ENCODE measurements around the gene EYA4.

- TF ChIP-seq USF2 (IDR thresholded peaks at IDR 0.05; ENCODE audit: low read depth, low read length), result no peak
- TF ChIP-seq POLR2A (IDR thresholded peaks at IDR 0.05; ENCODE audit: low read depth, low read length), result no peak
- no peak for TF ChIP-seq MXI1 (IDR thresholded peaks at IDR 0.05; ENCODE audit: borderline replicate concordance, low read depth, low read length)
- no peak for TF ChIP-seq SMC3 (IDR thresholded peaks at IDR 0.05; ENCODE audit: low read depth, low read length)
- no peak for TF ChIP-seq CTCF (conservative IDR thresholded peaks at IDR 0.05; ENCODE audit: low read depth, low read length)
Observed at GRCh38 chr6:133315811-133316210, 74.7 kb downstream of the EYA4 start.

Data from IMR-90 (cell line).